Activated CD8-positive, alpha-beta T cell treated with anti-CD3 and anti-CD28 coated beads, Interleukin-2, amount 10 ng/mL, durations not matched to agents 7 days and 5 days (primary cell): ENCODE results near the gene RSRC2. TPM values are rescaled to one million over a fixed set of nuclear protein-coding genes. Genes with fewer than 3 reads are reported as not detected.
A peak's percentile ranks its signal among the peaks of the same experiment; 100 is the strongest.
"Not testable (repeated sequence)": the region's sequence is repeated elsewhere in the genome, so short reads cannot be mapped to it uniquely, and the experiment has no call there.

ENCODE experiments used
- ATAC-seq: fragments of 150-1000 bp; cut with Tn5 transposase; one replicate; pipeline ENCODE4 v1.10.0; 2021; ENCODE audit warnings: moderate library complexity
- CTCF ChIA-PET: fragments of 350-600 bp; sonication (Branson Sonifier 250); formaldehyde crosslinking; loops from one replicate; lab custom pipeline; 2021; ENCODE audit warnings: antibody characterized with exemption; lab: Charles Lee
- POLR2A ChIA-PET: fragments of 350-600 bp; sonication (Branson Sonifier 250); formaldehyde crosslinking; loops from one replicate; lab custom pipeline; 2021; ENCODE audit warnings: antibody characterized with exemption; lab: Charles Lee
- DNase-seq: peaks from one replicate; pipeline ENCODE4 v3.0.0-alpha.2; 2020
- H3K27ac Mint-ChIP-seq: one replicate; pipeline ENCODE4 v1.8.0; 2021; ENCODE audit warnings: mild to moderate bottlenecking, mixed read lengths
- H3K27me3 Mint-ChIP-seq: one replicate; pipeline ENCODE4 v1.8.0; 2021; ENCODE audit warnings: low read depth, mixed read lengths
- H3K36me3 Mint-ChIP-seq: one replicate; pipeline ENCODE4 v1.8.0; 2021; ENCODE audit warnings: low read depth, mixed read lengths
- H3K4me1 Mint-ChIP-seq: one replicate; pipeline ENCODE4 v1.8.0; 2021; ENCODE audit warnings: low read depth, mixed read lengths
- H3K4me3 Mint-ChIP-seq: one replicate; pipeline ENCODE4 v1.8.0; 2021; ENCODE audit warnings: mild to moderate bottlenecking, mixed read lengths
- H3K9me3 Mint-ChIP-seq: one replicate; pipeline ENCODE4 v1.8.0; 2022; ENCODE audit warnings: mixed read lengths; ENCODE audit not compliant: insufficient read depth
- total RNA-seq, 2 experiments: library from RNA; stranded (reverse); gene quantifications; one replicate each; pipeline ENCODE4 v1.2.3, GENCODE V29; 2021

Gene RSRC2
- total RNA-seq, 2 experiments from 2014 or later, result 96.1 to 106 TPM

GRCh38 chr12:122501489-122501989 lies 25.2 kb downstream of the RSRC2 start:
- Mint-ChIP-seq H3K27ac (peak overlapping the region; percentile 99), H3K9me3 (no peaks in the 10 kb centered on the region), H3K4me3 (peak overlapping the region; percentile 99), H3K27me3 (no peaks in the 10 kb centered on the region), H3K36me3 (peaks cover 61% of the 10 kb centered on the region), H3K4me1 (peaks cover 35% of the 10 kb centered on the region)
- CTCF ChIA-PET, result interaction anchor here (0.8 to 5.2 kb wide), 15 partner anchors 9 to 251 kb away, joined by 3 to 42 read pairs (median 5); partner anchors contain the start of genes DENR, KNTC1 and RSRC2
- ATAC-seq (no peak), DNase-seq (no peak)
- POLR2A ChIA-PET, result interaction anchor here (0.6 to 7.9 kb wide), 15 partner anchors 9 to 731 kb away, joined by 3 to 187 read pairs (median 8); partner anchors contain the start of genes DENR, DIABLO, KNTC1 and MPHOSPH9

GRCh38 chr12:122500685-122501488 lies 25.8 kb downstream of the RSRC2 start, which contains the start of gene ZCCHC8:
TSS of gene ZCCHC8 (minus strand) at chr12:122500932. CDS start at chr12:122500840, 92 bp downstream.
- peak within 1 kb of the TSS; percentile 99 for H3K27ac Mint-ChIP-seq
- POLR2A ChIA-PET, result interaction anchor here (0.6 to 7.9 kb wide), 20 partner anchors 10 to 732 kb away, joined by 3 to 187 read pairs (median 4); partner anchors contain the start of genes DENR, DIABLO, KNTC1 and MPHOSPH9
- peak within 1 kb of the TSS; percentile 99 for H3K4me3 Mint-ChIP-seq
- CTCF ChIA-PET, result interaction anchor here (0.8 to 5.2 kb wide), 17 partner anchors 9 to 251 kb away, joined by 3 to 42 read pairs (median 5); partner anchors contain the start of genes DENR, KNTC1 and RSRC2
- H3K9me3 Mint-ChIP-seq, result no peaks in the 10 kb centered on the region
- peaks cover 34% of the 10 kb centered on the region for H3K4me1 Mint-ChIP-seq
- ATAC-seq, result peak; percentile 95
- H3K27me3 Mint-ChIP-seq, result no peaks in the 10 kb centered on the region
- peaks cover 55% of the 10 kb centered on the region for H3K36me3 Mint-ChIP-seq
- DNase-seq, result peak; percentile 99

- peak; percentile 75 for DNase-seq
- H3K36me3 Mint-ChIP-seq, result peaks cover 50% of the 10 kb centered on the region
- H3K9me3 Mint-ChIP-seq, result no peaks in the 10 kb centered on the region
- ATAC-seq, result peak; percentile 32
- H3K4me1 Mint-ChIP-seq, result peaks cover 37% of the 10 kb centered on the region
- ChIA-PET CTCF (interaction anchor here (1.0 to 5.2 kb wide), 12 partner anchors 8 to 252 kb away, joined by 3 to 42 read pairs (median 4); partner anchors contain the start of genes DENR, KNTC1 and RSRC2), POLR2A (interaction anchor here (0.6 to 7.9 kb wide), 20 partner anchors 11 to 1852 kb away, joined by 3 to 187 read pairs (median 4); partner anchors contain the start of genes DIABLO, KNTC1, MPHOSPH9 and MTRFR)
- H3K27me3 Mint-ChIP-seq, result no peaks in the 10 kb centered on the region
- H3K27ac Mint-ChIP-seq, result peak overlapping the region; percentile 99
- H3K4me3 Mint-ChIP-seq, result peak overlapping the region; percentile 99
Observed at GRCh38 chr12:122499991-122500684, 26.6 kb downstream of the RSRC2 start.

- H3K27ac Mint-ChIP-seq, result no peak overlapping the region
- ChIA-PET POLR2A (no interaction called here), CTCF (interaction anchor here (1.3 to 2.9 kb wide), 2 partner anchors 24 to 95 kb away, joined by 7 to 8 read pairs; no protein-coding TSS in a partner anchor)
- H3K27me3 Mint-ChIP-seq, result no peaks in the 10 kb centered on the region
- H3K36me3 Mint-ChIP-seq, result peaks cover 42% of the 10 kb centered on the region
- H3K4me3 Mint-ChIP-seq, result no peak overlapping the region
- ATAC-seq (no peak), DNase-seq (no peak)
- peaks cover 27% of the 10 kb centered on the region for H3K4me1 Mint-ChIP-seq
- H3K9me3 Mint-ChIP-seq, result no peaks in the 10 kb centered on the region
Observed at GRCh38 chr12:122495258-122495657, 31.5 kb downstream of the RSRC2 start.

- H3K27me3 Mint-ChIP-seq, H3K4me3 Mint-ChIP-seq, H3K27ac Mint-ChIP-seq, H3K9me3 Mint-ChIP-seq, ATAC-seq, DNase-seq: not testable (repeated sequence)
- POLR2A ChIA-PET, result interaction anchor here (0.6 to 1.6 kb wide), 2 partner anchors 34 to 87 kb away, joined by 4 to 8 read pairs; partner anchors contain the start of genes KNTC1 and RSRC2
- CTCF ChIA-PET, result interaction anchor here (1.0 kb wide), 1 partner anchor 22 kb away, joined by 3 read pairs; no protein-coding TSS in a partner anchor
- peaks cover 18% of the 10 kb centered on the region for H3K4me1 Mint-ChIP-seq
- H3K36me3 Mint-ChIP-seq, result peaks cover 43% of the 10 kb centered on the region
Observed at GRCh38 chr12:122493222-122493621, 33.5 kb downstream of the RSRC2 start.

- Mint-ChIP-seq H3K27ac (no peak overlapping the region), H3K36me3 (peaks cover 46% of the 10 kb centered on the region), H3K9me3 (no peaks in the 10 kb centered on the region), H3K4me3 (no peak overlapping the region), H3K27me3 (no peaks in the 10 kb centered on the region), H3K4me1 (peaks cover 11% of the 10 kb centered on the region)
- no peak for DNase-seq
- POLR2A ChIA-PET, result interaction anchor here (0.5 to 1.6 kb wide), 2 partner anchors 16 to 22 kb away, joined by 3 to 5 read pairs; no protein-coding TSS in a partner anchor
- no peak for ATAC-seq
- CTCF ChIA-PET, result interaction anchor here (1.0 to 1.9 kb wide), 2 partner anchors 9 to 92 kb away, joined by 4 to 7 read pairs; partner anchors contain the start of gene ZCCHC8
Observed at GRCh38 chr12:122491991-122492390, 34.7 kb downstream of the RSRC2 start.

GRCh38 chr12:122489038-122489437 lies 37.7 kb downstream of the RSRC2 start:
- ChIA-PET POLR2A (interaction anchor here (0.6 to 2.2 kb wide), 2 partner anchors 12 to 17 kb away, joined by 3 to 10 read pairs; partner anchors contain the start of gene ZCCHC8), CTCF (interaction anchor here (1.3 to 2.3 kb wide), 3 partner anchors 9 to 17 kb away, joined by 3 to 11 read pairs (median 9); partner anchors contain the start of gene ZCCHC8)
- Mint-ChIP-seq H3K9me3 (no peaks in the 10 kb centered on the region), H3K27me3 (no peaks in the 10 kb centered on the region), H3K27ac (no peak overlapping the region), H3K4me1 (peaks cover 3% of the 10 kb centered on the region), H3K4me3 (no peak overlapping the region), H3K36me3 (peaks cover 57% of the 10 kb centered on the region)
- no peak for DNase-seq
- ATAC-seq, result no peak

GRCh38 chr12:122487807-122488206 lies 38.9 kb downstream of the RSRC2 start:
- H3K9me3 Mint-ChIP-seq, DNase-seq, H3K27me3 Mint-ChIP-seq, POLR2A ChIA-PET, H3K4me3 Mint-ChIP-seq, ATAC-seq, H3K4me1 Mint-ChIP-seq, H3K27ac Mint-ChIP-seq: not testable (repeated sequence)
- H3K36me3 Mint-ChIP-seq, result peaks cover 65% of the 10 kb centered on the region
- CTCF ChIA-PET, result interaction anchor here (2.3 kb wide), 1 partner anchor 11 kb away, joined by 9 read pairs; no protein-coding TSS in a partner anchor

GRCh38 chr12:122486805-122487426 lies 39.8 kb downstream of the RSRC2 start:
- Mint-ChIP-seq H3K4me3 (no peak overlapping the region), H3K9me3 (no peaks in the 10 kb centered on the region), H3K4me1 (peaks cover 5% of the 10 kb centered on the region), H3K27me3 (no peaks in the 10 kb centered on the region), H3K36me3 (peaks cover 62% of the 10 kb centered on the region), H3K27ac (no peak overlapping the region)
- DNase-seq, result no peak
- ChIA-PET CTCF (no interaction called here), POLR2A (interaction anchor here (0.9 kb wide), 2 partner anchors 14 to 40 kb away, joined by 3 read pairs; partner anchors contain the start of gene RSRC2)
- ATAC-seq, result no peak

- POLR2A ChIA-PET, result interaction anchor here (0.5 to 1.2 kb wide), 4 partner anchors 12 to 98 kb away, joined by 3 read pairs; partner anchors contain the start of gene RSRC2
- not testable (repeated sequence) for ATAC-seq, H3K27ac Mint-ChIP-seq, H3K9me3 Mint-ChIP-seq, DNase-seq, H3K4me1 Mint-ChIP-seq, H3K4me3 Mint-ChIP-seq, H3K27me3 Mint-ChIP-seq
- peaks cover 61% of the 10 kb centered on the region for H3K36me3 Mint-ChIP-seq
- CTCF ChIA-PET, result interaction anchor here (2.7 kb wide), 1 partner anchor 15 kb away, joined by 7 read pairs; no protein-coding TSS in a partner anchor
Observed at GRCh38 chr12:122486360-122486759, 40.4 kb downstream of the RSRC2 start.
